ENCODE measurements around the gene C12orf43.

The C12orf43 gene

DNA sequence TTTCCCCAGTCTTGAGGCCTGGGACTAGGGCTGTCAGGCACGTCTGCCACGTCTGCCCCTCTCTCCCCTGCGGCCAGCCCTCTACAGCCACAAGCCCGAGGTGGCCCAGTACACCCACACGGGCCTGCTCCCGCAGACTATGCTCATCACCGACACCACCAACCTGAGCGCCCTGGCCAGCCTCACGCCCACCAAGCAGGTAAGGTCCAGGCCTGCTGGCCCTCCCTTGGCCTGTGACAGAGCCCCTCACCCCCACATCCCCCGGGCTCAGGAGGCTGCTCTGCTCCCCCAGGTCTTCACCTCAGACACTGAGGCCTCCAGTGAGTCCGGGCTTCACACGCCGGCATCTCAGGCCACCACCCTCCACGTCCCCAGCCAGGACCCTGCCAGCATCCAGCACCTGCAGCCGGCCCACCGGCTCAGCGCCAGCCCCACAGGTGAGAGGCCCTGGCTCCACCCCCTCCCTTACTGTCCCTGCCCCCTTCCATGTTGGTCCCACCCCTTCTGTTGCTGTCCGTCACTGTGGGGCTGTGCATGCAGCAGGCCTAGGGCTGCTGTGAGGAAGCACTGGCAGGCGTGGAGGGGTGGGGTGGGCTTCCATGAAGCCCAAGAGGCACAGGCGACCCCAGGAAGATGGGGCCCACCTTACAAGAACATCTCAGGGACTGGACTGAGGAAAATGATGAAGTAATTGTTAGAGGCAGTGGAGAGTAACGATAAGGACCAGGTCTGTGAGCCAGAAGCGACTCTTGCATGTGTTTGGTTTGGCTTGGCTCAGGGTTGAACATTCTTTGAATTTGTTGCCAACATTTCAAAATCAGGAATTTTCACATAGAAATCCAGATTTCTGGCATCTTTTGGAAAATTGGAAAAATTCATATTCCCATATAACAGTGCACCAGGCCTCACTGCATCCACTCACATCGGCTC, 16.8 kb downstream of the C12orf43 start:
- DNase-seq (ENCODE audit: low read depth in 2 of 2) = no peak

DNA sequence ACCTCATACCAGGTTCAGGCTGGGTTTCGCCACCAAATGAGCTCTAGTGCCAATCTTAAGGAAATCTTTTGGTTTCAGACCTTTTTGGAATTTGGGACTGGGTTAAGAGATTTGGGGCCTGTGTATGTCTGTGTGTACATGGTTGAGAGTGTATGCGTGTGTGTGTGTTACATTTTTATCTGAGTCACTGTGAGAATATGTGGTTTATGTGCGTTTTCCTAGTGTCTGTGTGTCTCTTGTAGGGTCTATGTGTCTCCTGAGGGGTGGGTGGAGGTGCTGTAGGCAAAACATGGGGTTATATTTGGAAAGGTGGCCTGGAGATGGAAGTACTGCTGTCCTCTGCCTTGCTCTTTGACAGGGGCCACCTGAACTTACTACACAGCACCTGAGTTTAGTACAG, 17.9 kb downstream of the C12orf43 start:
- no peak for DNase-seq (ENCODE audit: low read depth in 2 of 2)

- no peak for DNase-seq (ENCODE audit: low read depth in 2 of 2)
Measured at GRCh38 chr12:120997448-120997847, 18.8 kb downstream of the C12orf43 start.

GRCh38 chr12:120996133-120996746, 20.0 kb downstream of the C12orf43 start:
- DNase-seq (ENCODE audit: low read depth in 2 of 2) = no peak

DNA sequence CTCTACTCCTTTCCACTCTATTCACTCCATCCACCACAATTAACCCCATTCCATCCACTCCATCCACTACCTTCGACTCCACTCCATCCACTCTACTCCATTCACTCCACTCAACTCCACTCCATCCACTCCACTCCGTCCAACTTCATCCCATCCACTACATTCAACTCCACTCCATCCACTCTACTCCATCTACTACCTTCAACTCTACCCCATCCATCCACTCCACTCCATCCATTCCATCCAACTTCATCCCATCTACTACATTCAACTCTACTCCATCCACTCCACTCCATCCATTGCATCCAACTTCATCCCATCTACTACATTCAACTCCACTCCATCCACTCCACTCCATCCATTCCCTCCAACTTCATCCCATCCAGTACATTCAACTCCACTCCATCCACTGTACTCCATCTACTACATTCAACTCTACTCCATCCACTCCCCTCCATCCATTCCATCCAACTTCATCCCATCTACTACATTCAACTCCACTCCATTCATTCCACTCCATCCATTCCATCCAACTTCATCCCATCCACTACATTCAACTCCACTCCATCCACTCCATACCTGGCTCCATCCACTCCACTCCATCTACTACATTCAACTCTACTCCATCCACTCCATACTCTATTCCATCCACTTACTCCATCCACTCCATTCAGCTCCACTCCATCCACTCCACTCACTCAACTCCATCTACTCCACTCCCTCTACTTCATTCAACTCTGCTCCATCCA, 21.5 kb downstream of the C12orf43 start:
- no peak for DNase-seq (ENCODE audit: low read depth in 2 of 2)

DNA sequence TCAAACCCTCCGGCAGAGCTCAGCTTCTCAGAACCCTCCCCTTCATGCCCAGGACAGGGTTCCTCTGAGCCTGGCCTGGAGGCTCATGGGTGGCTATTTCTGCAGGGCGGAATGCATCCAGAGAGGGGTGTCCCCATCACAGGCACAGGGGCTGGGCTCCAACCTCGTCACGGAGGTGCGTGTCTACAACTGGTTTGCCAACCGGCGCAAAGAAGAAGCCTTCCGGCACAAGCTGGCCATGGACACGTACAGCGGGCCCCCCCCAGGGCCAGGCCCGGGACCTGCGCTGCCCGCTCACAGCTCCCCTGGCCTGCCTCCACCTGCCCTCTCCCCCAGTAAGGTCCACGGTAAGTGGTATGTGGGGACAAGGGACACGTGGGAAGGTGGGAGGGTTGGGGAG, 22.2 kb downstream of the C12orf43 start:
- no peak for DNase-seq (ENCODE audit: low read depth in 2 of 2)

GRCh38 chr12:120993496-120993895, 22.8 kb downstream of the C12orf43 start:
- no peak for DNase-seq (ENCODE audit: low read depth in 2 of 2)

DNA sequence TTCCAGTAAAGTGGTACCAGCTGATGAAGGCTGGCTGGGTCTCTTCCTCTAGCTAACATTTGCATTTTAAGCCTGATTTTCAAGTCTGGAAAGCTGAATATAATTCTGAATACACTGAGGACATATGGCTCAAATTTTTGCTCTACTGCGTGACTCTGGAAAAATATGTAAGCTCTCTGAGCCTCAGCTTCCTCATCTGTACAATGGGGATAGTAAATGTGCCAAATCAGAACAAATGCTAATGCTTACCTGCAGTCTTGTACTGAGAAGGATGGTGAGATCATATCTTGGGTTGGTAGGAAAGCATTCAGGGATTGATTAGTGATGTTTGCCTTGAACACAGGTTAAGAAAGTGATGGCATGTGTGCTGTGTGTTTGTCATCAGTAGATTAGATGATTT, 23.3 kb downstream of the C12orf43 start:
- no peak for DNase-seq (ENCODE audit: low read depth in 2 of 2)

DNA sequence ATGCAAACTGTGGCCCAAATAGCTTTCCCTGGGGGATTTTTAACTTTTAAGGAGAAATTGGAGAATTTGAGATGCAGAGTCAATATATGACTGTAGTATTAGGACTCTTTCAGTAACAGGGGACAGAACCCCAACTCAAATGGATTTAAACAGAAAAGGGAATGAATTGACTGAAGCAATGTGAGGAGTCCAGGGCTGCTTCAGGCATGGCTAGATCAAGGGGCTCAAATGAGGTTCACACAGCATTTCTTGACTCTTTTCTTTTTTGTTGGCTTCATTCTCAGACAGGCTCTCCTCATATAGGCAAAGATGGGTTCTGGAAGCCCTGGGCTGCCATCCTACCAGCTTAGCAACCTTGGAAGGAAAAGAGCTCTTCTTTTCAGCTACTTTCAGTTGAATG, 24.3 kb downstream of the C12orf43 start:
- no peak for DNase-seq (ENCODE audit: low read depth in 2 of 2)

DNA sequence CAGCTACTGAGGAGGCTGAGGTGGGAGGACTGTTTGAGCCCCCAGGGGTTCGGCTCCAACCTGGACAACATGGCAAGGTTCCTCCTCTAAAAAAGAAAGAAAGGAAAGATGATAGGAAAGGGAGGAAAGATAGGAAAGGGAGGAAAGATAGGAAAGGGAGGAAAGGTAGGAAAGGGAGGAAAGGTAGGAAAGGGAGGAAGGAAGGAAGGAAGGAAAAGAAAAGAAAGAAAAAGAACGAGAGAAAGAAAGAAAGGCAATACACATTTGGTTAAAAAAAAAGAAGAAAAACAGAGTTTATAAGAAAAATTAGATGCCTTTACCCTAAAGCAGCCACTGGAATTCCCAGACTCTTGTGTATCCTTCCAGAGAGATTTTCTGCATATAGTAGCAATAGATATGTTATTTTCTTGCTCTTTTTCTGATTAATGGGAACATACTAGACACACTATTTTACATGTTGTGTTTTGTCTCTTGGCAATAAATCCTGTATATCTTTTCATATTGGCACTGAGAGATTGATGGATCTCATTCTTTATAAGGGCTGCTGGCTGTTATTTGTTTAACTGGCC, 25.7 kb downstream of the C12orf43 start:
- DNase-seq (ENCODE audit: low read depth in 2 of 2) = no peak

DNA sequence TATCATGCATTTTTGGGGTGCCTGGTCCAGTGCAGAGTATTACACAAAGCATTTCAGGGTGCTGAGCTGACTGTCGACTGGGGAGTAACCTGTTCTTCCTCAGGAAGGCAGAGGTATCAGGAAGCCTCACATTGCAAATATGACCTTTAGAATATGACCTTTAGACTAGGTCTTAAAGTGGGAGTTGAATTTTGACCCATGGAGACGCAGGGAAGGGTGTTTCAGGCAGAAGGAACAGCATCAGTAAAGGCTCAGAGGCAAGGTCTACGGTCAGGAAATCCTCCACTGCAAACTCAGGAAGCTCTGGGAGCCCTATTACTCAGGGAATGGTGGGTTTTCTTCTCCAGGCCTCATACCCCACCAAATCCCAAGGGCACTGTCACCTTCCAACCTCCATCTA, 26.6 kb downstream of the C12orf43 start:
- no peak for DNase-seq (ENCODE audit: low read depth in 2 of 2)

GRCh38 chr12:120988658-120989057, 27.6 kb downstream of the C12orf43 start:
- DNase-seq (ENCODE audit: low read depth in 2 of 2) = no peak

DNA sequence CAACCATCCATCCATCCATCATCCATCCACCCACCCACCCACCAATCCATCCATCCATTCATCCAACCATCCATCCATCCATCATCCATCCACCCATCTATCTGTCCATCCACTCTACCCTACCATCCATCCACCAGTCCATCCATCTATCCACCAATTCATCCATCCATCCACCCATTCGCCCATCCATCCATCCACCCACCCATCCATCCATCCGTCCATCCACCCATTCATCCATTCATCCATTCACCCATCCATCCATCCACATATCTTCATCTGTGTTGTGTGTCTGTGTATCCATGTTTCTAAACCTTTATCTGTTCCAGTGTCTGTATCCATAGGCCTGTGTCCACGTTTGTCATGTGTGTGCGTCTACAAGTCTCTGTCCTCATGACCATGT, 28.1 kb downstream of the C12orf43 start:
- DNase-seq (ENCODE audit: low read depth in 2 of 2) = no peak

DNA sequence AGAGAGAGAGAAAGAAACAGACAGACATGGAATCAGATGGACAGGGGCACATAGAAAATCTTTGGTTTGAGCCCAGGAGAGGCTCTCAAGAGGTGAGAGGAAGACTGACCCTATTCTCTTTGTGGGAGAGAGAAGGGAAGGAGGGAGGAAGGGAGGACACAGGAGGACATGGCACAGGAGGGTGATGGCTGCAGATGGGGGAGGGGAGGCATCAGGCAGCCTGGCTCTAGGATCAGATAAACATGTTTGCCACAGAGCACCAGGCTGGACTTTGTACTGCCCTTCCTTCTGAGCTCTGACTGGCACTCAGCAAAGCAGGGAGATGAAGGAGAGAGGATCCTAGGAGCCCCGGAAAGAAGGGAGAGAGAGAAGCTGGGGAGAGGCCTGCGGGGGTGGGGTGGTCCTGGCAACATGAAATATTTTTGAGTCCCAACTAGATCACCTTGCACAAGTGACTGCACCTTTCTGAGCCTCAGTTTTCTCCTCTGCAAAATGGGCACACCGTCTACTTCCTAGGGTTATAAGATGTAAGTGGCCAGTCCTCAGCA, 31.9 kb downstream of the C12orf43 start:
- no peak for DNase-seq (ENCODE audit: low read depth in 2 of 2)

DNA sequence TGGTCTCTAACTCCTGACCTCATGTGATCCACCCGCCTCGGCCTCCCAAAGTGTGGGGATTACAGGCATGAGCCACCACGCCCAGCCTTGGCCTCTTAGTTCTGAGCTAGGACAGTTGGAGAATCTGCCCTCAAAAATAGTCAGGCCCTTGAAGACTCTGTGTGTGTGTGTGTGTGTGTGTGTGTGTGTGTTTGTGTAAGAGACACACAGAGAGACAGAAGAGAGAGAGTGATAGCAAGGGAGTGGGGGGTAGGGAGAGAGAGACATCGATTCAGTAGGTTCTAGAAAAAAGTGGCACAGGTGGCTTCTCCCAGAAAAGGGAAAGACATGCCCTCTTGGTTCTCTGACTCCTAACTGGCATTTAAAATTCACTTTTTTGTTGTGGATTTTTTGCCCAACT, 32.5 kb downstream of the C12orf43 start:
- DNase-seq (ENCODE audit: low read depth in 2 of 2) = no peak

DNA sequence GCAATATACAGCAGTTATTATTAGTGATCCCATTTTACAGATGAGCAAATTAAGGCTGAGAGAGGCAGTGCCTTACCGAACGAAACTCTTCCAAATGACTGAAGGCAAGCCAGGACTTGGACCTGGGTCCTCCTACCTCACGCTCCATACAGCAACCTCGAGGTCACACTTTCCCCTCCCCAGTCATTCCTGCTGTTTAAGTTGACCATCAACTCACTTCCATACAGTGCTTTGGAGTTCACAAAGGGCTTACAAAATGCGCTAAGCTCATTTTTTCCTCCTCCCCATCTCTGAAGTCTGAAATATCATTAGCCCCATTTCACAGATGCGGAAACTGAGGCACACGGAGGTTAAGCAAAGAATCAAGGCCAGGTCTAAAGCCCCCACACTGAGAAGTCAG, 33.6 kb downstream of the C12orf43 start:
- no peak for DNase-seq (ENCODE audit: low read depth in 2 of 2)

DNA sequence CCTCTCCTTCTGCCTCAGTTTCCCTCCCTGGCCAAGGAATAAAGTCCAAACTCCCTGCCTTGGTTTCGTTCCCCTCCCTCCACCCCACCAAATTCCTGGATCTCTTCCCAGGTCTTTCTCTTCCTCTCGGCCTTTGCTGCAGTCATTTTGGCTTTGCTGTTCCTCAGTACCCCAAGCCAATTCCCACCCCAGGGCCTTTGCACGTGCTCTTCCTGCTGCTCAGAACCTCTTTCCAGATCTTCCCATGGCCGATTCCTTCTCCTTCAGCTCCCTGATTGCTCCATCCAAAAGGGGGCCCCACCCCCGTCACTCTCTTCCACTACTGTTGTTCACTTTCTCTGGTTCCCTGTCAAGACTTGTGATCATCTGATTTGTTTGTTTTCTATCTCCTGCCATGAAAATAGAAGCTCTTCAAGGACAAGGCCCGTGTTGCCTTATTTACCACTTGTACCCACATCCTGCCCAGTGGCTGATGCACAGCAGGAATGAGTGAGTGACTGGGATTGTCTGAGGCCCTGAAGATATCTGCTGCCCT, 34.8 kb downstream of the C12orf43 start:
- DNase-seq (ENCODE audit: low read depth in 2 of 2) = no peak

DNA sequence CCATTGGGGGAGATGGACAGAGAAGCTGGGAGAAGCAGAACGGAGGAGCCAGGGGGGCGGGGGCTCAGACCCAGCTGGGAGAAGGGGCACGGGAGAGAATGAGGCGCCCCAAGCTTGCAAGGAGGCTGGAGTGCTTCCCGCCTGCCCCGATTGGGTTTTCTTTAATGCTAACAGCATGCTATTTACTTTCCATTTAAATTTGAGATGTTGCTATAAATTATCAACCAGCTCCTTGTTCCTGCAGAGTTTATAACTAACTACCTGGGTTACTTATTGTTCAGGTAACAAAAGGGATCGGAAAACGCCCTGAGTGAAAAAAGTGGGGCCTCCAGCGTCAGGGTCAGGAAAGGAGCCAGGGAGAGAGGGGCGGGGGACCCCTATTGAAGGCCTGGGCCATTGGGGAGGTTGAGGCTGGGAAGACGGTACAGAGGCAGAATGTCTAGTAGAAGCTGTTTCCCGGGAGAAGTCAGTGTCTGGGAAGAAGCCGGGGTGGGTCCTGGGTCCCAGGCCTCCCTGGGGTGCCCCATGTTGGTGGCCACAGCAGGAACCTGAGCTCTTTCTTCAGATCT, 35.4 kb downstream of the C12orf43 start:
- no peak for DNase-seq (ENCODE audit: low read depth in 2 of 2)

DNA sequence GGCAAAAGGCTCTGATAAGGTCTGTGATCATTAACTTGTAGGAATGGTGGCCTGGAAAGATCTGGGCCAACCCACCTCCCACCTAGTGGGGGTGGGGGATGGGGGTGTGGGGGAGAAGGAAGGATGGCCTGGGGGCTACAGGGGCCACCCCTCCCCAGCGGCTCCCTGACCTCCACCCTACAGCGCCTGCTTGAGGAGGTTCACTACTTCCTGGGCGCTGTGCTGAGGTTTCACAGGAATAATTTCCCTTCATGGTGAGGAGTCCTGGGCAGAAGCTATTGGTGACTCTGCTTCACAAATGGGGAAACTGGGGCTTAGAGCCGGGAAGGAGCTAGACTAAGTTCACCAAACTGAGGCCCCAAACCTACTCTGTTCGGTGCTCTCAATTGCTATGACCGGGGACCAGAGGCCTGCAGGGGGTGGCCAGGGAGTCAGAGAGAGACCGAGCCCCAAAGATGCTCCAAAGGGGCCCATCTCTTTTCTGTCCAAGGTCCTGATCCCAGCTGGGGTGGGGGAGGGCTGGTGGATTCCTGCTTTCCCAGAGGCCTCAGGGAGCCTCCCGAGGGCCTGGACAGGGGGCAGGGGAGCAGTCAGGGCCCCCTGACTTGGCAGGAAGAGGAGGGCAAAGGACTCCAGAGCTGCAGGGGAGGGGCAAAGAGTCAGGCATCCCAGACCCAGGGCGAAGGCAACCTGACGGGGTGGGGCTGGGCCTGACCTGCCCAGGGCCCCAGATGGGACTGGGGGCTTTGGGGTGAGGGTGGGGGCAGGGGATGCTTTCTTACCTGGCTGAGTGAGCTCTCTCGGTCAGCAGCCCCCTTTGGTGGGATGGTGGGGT, 36.2 kb downstream of the C12orf43 start:
- DNase-seq (ENCODE audit: low read depth in 2 of 2) = no peak

DNA sequence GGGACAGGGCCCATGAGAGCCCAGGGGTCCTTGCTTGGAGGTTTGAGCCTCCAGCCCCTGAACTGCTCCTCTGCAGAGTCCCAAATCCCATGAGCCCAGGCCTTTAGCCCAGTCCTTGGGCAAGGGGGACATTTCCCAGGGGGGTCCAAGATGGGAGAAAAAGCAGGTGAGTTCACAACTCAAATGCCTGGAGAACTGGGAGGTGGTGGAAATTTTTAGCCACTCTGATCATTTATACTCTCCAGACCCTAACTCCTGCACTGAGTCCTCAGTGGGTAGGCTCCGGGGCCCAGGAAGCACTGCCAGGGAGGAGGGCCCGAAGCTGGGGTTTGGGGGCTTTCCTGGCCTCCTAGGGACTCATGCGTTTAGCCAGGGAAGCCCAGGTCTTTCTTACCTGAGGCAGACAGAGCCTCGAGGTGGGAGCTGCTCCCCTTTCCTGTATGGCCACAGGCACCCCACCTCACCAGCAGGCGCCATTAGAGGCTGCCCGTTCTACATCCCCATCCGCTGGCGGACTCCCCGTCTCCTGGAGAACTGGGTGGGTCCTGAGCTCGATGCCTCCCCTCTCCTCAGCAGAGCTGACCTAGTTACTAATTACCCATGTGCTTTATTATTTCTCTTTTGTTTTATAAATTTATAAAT, 36.9 kb downstream of the C12orf43 start:
- DNase-seq (ENCODE audit: low read depth in 2 of 2) = no peak
